Middle frontal gyrus (tissue), 1 donor: ENCODE data around the gene ARHGAP26.
"Not testable (repeated sequence)": the region's sequence is repeated elsewhere in the genome, so short reads cannot be mapped to it uniquely, and the experiment has no call there.

Source experiments
- DNase-seq: peaks from one replicate; pipeline ENCODE4 v3.0.0-alpha.2; 2015; ENCODE audit warnings: low spot score; ENCODE audit errors: extremely low spot score

Gene ARHGAP26

DNA sequence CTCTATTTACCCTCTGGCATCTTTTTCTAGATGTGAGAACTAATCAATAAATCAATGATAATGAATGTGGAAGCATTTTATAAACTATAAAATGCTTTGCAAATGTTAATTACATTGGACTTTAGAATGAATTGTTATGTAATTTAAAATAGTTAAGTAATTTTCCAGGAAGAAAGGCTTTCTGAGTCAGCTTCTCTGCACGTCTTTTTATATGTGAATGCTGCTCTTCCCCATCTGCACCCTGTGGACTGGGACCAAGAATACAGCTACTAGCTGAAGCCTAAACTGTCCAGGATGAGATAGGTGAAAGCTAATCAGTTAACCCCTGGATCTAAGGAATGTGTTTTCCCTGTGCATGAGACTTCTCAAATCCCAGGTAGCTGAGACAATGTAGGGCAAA, 340.4 kb downstream of the ARHGAP26 start:
- DNase-seq: peak; percentile 23

DNA sequence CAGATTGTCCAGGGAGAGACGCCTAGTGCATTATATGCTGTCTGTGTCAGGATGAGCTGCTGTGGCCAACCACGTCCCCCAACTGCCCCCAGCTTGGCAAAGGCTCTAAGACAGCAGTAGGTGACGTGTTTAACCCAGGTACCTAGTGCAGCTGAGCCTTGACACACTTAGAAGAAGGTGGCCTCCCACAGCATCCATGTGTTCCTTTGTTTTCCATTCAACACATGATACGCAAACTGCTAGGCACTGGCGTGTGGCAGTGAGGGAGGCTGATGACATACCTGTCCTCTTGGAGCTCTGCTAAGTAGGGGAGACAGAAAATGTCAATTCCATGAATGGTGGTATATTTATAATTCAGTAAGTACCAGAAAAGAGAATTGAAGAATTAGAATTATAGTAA, 341.6 kb downstream of the ARHGAP26 start:
- DNase-seq: no peak

DNA sequence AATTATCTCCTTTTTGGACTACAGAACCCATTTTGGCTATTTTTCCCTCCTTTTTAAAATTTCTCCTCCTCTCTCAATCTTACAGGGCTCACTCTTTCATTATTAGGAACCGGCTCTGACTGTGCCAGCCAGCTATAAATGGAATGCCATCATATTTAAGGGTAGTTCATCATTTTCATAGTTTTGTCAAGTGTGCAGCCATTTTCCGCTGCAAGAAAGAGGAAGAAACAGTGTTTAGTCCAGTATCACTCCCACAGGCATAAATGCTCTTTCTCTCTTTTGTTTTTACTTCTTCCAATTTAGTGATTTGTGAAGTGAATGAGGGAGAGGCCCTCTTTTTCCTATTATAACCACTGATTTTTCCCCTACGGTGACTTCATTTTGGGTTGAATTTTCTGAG, 343.3 kb downstream of the ARHGAP26 start:
- DNase-seq: no peak

DNA sequence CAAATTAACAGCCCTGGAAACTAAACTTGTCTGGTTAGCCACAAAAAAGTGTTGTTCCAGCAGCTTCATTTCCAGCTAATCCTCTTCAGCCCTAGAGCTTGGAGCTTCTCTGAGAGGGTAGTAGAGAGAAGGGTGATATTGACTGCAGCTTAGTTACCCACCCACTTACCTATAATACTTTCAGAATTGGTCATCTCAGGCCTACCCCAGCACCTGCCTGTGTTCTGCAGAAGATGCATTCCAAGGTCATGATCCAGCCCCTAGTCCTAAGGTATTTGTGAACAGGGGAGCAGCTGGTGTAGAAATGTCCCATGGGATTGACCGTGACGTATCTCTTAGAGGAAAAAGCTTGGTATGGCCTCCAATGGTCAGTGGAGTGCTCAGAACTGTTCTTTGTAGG, 344.3 kb downstream of the ARHGAP26 start:
- no peak for DNase-seq

DNA sequence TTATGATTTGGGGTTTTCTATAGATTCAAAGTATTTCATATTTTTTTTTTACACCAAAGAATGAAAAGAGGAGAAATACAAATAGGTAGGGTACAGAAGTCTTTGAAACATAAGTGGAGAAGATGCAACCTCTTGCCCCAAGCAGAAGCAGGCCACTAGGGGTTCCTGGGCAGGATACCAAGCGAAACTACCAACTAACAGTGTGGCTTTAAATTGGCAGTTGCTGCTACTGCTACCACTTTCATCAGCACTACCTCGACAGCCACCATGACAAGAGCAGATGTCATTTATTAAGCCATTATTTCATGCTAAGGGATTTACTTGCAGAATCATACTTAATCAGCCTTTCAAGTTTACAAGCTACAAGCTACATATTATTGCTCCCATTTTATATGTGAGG, 345.2 kb downstream of the ARHGAP26 start:
- no peak for DNase-seq

DNA sequence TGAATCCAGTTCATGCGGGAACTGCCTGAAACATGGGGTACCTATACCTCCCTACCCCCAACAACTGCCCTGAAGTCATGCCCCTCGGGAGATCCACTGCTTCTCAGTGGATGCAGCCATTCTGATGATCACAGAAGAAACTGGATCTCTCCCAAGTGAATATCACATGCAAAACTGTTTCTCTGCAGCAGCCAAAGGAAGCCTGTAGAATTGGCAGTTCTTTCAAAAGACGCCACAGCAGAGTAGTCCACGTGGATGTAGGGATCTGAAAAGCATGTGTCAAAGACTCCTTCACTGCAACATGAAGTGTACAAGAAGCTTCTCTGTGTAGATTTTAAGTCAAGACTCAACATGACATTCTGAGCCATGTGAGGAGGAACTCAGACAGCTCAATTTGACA, 346.6 kb downstream of the ARHGAP26 start:
- DNase-seq: no peak

DNA sequence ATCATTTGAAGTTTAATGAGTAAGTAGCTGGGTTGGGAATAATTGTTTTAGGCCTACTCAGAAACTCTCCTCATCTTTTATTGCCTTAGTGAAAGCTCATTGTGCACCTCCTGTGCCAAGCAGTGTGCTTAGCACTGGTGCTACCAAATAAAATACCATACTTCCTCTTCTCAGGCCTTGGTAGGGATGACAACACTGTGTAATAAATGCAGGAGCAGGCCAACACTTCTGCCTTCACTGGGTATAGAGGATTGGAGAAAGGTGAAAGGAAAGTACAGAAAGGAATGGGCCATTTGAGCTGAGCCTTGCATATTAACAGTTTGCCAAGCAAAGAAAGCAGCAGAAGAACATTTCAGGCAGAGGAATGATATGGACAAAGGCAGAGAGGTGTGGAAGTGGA, 347.6 kb downstream of the ARHGAP26 start:
- DNase-seq: no peak

DNA sequence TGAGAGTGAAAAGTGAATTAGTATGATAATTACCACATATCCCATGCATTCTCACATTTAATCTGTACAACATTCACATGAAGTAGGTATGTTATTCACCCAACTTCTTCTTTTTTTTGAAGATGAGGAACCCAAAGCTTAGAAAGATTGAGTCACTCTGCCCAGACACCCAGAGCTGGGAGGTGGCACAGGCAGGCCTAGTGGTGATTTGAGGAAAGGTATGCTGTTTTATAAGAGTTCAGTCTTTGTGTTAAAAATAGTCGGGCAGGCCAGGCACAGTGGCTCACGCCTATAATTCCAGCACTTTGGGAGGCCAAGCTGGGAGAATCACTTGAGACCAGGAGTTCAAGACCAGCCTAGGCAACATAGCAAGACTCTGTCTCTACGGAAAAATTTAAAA, 348.0 kb downstream of the ARHGAP26 start:
- DNase-seq: no peak

DNA sequence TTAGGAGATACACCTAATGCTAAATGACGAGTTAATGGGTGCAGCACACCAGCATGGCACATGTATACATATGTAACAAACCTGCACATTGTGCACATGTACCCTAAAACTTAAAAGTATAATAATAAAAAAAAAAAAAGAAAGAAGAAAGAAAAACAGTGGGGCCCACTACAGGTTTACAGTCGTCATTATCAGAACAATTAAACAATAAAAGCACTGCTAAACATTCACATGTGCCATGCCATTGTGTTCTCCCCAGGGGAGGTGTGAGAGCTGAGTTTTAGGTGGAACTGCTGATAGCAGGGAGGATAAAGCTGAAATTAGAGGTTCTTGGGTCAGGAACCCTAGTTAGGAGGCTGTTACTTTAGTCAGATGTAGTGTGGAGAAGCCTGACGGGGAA, 348.6 kb downstream of the ARHGAP26 start:
- not testable (repeated sequence) for DNase-seq

DNA sequence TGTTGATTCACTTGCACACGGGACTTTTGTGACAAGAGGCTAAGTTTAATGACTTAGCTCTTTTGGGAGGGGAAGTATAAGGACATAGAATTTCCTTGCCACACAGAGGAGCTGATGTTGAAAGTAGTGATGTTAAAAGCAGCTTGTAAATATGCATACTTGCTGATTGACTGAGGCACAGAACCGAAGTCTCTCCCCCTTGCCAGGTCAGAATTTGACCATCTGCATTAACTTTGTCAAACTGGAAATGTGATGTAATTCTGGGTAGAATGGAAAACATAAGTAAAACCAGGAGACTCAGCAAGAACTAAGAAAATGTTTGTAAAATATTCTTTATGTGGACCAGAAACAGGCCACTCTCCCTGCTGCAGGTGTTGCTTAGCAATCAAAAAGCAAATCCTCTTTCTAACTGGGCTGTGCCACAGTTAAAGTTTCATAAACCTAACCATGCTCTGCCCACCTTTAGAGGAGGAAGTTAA, 349.2 kb downstream of the ARHGAP26 start:
- no peak for DNase-seq

DNA sequence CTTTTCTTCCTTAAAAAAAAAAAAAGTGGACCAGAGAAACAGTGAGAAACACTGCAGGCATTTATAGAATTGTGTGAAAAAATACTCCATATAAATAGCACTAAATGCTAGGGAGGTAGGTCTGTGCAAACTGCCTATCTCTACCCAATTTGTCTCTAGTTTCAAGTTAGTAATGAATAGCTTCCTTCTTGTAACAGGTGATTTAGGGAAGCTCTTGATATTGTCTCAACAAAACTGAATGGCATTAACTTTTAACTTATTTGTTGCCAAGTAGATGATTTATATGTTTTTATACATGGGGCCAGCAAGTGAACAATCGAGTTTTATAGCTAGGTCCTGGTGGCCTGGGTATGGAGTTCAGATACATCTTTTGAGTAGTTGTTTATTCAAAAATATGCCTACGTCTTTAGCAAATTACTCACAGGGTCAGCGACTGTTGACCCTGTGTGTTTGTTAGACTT, 349.7 kb downstream of the ARHGAP26 start:
- no peak for DNase-seq

DNA sequence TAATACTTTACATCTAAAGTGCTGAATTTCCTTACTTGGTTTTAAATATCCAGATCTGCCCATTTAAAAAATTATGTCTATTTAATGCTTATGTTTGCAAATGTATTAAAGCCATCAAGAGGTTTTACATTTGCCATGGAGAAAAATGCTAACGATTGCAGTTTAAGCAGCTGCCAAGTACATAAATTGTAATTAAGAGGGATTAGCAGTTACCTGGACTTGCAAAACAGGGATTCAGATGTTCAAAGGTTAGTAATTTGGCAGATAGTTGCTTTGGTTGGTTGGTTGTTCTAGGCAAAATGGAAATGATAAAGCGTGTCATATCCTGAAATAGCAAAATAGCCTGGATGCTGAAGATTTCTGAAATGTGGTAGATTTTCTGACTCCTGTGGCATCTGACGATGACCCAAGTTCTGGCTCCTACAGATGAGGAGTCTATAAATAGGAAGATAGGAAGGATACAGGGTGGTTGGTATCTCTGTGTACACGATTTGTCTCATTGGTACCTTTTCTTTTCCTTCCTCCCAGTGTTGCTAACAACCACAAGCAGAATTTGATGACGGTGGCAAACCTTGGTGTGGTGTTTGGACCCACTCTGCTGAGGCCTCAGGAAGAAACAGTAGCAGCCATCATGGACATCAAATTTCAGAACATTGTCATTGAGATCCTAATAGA, 350.4 kb downstream of the ARHGAP26 start:
- DNase-seq: no peak

DNA sequence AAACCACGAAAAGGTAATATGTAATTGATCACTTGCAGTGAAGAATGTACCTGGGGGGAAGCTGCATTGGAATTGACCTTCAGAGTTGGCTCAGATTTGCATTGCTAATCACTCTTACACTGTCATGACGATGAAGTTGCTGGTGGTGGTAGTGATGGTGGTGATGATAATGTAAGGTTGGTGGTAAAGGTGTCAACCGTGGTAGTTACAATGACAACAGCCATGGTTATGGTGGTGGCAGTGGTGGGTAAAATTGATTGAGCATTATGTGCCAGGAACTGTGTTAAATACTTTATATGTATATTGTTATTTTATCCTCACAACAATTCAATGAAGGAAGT, 350.9 kb downstream of the ARHGAP26 start:
- DNase-seq: no peak

DNA sequence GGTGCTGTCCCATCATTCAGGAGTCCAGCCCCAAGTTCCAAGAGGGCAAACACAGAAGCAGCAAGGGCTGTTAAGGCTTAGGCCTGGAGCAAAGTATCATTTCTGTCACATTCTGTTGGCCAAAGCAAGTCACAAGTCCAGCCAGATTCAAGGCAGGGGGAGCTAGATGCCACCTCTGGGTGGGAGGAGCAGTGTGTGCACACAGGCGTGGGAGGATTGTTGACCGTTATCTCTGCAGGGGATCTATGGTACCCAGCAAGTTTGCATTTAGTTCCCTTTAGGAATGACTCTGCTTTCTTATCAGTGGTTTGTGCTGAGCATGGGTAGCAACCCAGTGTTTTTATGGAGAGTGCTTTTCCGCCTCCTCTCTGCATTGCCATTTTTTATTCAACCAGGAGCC, 354.4 kb downstream of the ARHGAP26 start:
- no peak for DNase-seq

DNA sequence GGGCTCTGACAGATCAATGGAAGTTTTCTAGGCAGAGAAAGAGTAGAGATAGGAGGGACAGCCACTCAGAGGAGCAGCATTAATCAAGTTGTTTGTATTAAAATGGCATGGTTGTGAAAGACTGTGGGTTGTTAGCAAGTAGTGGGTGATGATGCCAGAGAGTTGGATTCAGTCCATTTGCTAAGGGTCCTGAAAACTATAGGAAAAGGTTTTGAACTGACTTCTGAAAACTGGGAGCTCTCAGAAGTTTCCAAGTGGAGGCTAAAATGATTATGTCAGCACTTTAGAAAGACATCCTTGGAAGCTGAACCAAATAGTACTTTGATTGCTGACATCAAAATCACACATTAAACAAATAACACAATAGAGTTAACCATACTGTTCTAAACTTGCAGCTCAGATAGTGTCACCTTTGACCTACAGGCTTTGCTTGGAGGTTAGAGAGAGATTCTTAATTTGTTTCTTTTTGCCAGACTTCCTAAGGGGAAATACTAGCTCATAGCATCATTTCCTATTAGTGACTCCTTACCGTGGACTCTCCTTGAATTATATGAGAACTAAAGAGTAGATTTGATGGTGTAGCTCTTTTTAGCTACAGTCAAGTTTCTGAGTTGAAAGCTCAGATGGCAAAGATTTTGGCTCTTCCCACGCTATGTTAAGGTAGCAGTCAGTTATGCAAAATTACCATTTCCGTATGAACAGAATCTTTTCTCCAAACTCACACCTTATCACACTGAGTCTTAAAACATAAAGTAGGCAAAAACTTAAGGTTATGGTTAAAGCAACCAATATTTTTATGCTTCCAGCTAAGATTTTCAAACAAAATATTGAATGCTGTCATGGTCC, 356.2 kb downstream of the ARHGAP26 start:
- DNase-seq: no peak

DNA sequence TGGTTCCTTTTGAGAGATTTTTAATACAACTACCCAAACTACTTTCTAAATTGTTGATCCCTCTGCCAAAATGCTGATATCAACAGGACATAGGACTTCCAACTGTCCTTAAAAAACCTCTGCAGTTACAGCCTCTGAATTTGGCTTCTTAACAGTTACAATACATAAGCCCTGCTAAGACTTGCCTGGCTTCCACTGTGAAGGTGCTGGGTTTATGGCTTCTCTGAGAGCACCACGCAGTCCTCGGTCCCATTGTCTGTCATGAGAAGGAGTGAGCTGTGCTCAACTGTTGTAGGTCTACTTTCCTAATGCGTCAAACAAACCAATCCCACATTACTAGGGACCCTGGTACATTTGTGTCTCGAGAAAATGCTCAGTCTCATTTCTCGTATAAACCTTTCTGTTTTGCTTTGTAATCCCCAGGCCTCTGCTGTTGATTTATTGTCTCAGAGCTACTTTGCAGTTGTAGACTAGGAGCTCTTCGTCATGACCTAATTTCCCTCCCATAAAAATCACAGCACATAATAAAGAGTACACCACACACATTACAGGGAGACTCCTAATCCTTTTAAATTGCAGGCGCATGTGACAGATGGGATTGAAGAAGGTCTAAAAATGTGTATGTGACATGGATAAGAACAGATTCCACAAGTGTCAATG, 358.4 kb downstream of the ARHGAP26 start:
- no peak for DNase-seq

DNA sequence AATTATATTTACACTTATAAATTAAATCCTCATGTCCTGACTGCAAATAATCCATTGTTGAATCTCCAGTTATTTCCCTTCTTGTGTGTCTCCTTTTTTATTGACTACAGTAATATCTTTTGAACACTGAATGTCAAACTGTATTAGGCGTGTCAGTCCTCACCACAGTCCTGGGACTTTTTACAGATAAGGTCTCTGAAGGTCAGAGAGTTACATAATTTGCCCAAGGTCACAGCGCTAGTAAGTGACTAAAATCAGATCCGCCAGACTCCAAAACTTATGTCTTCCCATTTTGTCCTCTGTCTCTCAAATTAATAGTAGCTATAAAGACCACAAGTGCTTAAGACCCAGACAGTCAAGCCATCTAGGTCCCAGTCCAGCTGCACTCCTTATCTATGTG, 359.0 kb downstream of the ARHGAP26 start:
- no peak for DNase-seq

DNA sequence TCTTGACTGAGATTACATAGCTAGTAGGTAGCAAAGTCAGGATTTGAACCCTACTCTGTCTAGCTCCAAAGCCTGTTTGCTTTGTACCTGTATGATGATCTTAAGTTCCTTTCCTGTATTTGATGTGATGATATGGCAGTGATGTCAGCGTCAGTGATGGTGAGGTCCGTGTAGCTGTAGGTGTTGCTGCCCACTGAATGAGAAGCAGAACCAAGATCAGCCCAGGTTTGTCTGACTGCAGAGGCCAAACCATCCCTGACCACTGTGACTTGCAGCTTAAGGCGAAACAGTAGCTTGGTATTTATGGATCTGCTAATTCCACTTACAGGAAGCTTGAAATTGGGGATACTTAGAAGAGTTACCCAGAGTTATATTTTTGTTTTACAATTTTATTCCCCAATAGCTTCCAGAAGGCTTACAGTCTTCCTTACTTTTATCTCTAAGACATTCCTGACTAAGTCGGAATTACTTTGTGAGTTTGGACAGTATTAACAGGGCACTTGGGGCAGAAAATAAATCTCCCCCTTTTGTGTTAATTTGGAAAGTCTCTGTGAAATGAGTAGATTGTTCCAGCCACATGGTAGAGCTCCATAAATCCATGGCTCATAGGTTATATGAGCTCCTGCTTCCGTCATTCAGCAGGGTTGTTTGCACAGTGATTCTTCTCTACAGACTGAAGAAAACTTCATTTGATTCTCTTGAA, 359.9 kb downstream of the ARHGAP26 start:
- DNase-seq: no peak

DNA sequence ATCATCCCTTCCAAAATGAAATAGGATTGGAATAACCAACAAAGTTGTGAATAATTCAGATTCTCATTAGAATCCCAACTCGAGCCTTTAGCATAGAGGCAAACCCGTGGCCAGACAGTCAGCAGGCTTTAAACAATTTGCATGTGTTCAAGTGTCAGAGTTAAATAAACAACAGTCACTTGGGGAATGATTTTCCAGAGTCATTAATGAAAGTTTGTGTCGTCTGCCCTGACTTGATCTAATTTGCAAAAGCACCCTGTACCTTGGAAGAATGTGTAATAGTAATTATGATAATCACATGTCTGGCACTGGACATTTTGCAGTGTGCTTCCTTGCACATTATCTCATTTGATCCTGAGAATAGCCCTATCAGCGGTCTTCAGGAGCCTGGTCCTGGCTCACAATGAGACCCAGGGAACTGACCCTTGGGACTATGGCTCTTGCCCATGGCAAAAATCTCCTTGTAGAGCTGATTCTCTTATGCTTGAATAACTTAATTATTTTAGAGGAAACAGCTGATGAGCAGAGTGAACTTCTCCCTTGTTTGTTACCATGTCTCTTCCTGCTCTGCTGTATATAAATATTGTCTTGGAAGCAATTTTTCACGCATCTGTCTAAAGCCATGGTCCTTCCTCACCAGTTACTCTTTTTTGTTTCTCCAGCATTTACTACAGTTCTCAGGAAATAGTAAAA, 360.6 kb downstream of the ARHGAP26 start:
- DNase-seq: no peak

DNA sequence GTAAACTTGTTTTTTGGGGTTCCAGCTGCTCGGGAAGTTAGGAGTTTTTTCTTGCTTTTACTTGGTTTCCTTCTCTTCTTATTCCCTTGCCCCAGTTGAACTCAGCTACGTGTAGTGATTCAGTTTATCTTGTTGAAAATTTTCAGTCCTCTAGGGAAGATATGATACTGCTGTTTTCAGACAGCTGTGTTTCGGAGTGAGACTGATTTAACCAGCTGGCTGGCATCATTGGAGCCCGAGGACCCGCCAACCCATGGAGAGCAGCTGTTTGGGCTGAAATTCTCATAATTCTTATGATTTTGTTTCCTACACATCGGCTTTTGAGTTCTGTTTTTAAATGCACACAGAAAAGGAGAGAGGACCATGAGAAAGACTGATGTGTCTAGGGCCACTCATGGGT, 361.8 kb downstream of the ARHGAP26 start:
- DNase-seq: no peak

DNA sequence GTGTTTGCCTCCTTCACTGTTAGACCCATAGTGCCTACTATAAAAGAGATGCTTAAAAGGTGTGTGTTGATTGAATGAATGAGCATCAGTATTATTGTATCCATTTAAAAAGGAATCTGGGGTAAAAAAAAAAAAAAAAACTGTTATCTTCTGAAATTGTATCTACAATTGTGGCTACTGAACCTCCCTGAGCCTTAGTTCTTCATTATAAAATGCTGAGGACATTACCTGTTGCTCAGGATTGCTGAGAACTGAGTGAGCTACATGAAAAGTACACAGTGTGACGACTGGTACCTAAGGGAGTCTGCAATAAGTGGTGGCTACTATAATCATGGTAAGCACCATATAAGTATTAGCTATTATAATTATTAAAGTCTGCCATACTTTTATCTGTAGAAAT, 362.6 kb downstream of the ARHGAP26 start:
- no peak for DNase-seq
